Cardiac fibroblast (primary cell): ENCODE measurements around the gene LMX1A.

ENCODE experiments used
- DNase-seq, 2 donors: peaks; one replicate each; pipeline versions ENCODE4 v3.0.0 to v3.0.0-alpha.2; 2010; ENCODE audit warnings: low read depth in 2 of 2
- H3K4me3 ChIP-seq, 2 donors: replicated peaks in 1 of 2; 1 replicate in 1 of 2; 2 replicates in 1 of 2; pipeline ENCODE4 v1.5.1; 2011; ENCODE audit warnings: low read depth in 2 of 2, low read length in 2 of 2, mild to moderate bottlenecking in 2 of 2, moderate library complexity in 1 of 2
- CTCF ChIP-seq: IDR thresholded peaks from one replicate; pipeline ENCODE4 v1.5.1; 2011; ENCODE audit warnings: low read depth, mild to moderate bottlenecking, low read length, inconsistent platforms

The LMX1A gene

GRCh38 chr1:165327538-165327937 lies 29.0 kb downstream of the LMX1A start:
- no peak for TF ChIP-seq CTCF
- no peak for DNase-seq
- H3K4me3 ChIP-seq = no peak overlapping the region

- DNase-seq = no peak
- no peak for TF ChIP-seq CTCF
- no peak overlapping the region for H3K4me3 ChIP-seq
Observed at GRCh38 chr1:165325460-165326203, 30.9 kb downstream of the LMX1A start.

GRCh38 chr1:165324050-165324449 lies 32.5 kb downstream of the LMX1A start:
- H3K4me3 ChIP-seq = no peak overlapping the region
- TF ChIP-seq CTCF = no peak
- DNase-seq = no peak

GRCh38 chr1:165317612-165318011 lies 38.9 kb downstream of the LMX1A start:
- TF ChIP-seq CTCF = no peak
- DNase-seq = no peak
- no peak overlapping the region for H3K4me3 ChIP-seq

GRCh38 chr1:165316153-165316772 lies 40.3 kb downstream of the LMX1A start:
- TF ChIP-seq CTCF = no peak
- no peak for DNase-seq
- no peak overlapping the region for H3K4me3 ChIP-seq

- DNase-seq = no peak
- H3K4me3 ChIP-seq = no peak overlapping the region
- no peak for TF ChIP-seq CTCF
Observed at GRCh38 chr1:165315481-165315880, 41.0 kb downstream of the LMX1A start.

- TF ChIP-seq CTCF = no peak
Observed at GRCh38 chr1:165313903-165314302, 42.6 kb downstream of the LMX1A start.

More at GRCh38 chr1:165313903-165314302, 42.6 kb downstream of the LMX1A start:
- H3K4me3 ChIP-seq = no peak overlapping the region
- no peak for DNase-seq
